Right lobe of liver (tissue), 4 donors: ENCODE measurements around the gene KBTBD13.
A peak's percentile ranks its signal among the peaks of the same experiment; 100 is the strongest.

Experiments
- POLR2A ChIP-seq: fragments of 450-650 bp; IDR thresholded peaks from one replicate; pipeline ENCODE4 v1.6.1; 2017; ENCODE audit warnings: antibody characterized with exemption, mild to moderate bottlenecking
- TF ChIP-seq, protein P1 (sequence below), 4 donors: fragments of 200-600 bp in 3 of 4; fragments of 450-650 bp in 1 of 4; IDR thresholded peaks; one replicate each; pipeline versions ENCODE4 v1.5.1 to v1.8.0; 2016 to 2022; ENCODE audit warnings: antibody characterized with exemption in 4 of 4, mild to moderate bottlenecking in 2 of 4
- donor health status: DM: no; HTN: no; CAD: no.
- donor health status: DM: no; HTN: no; CAD: no.
- donor health status: DM: no; HTN: yes; CAD: no.

- TF ChIP-seq, protein P1, sequence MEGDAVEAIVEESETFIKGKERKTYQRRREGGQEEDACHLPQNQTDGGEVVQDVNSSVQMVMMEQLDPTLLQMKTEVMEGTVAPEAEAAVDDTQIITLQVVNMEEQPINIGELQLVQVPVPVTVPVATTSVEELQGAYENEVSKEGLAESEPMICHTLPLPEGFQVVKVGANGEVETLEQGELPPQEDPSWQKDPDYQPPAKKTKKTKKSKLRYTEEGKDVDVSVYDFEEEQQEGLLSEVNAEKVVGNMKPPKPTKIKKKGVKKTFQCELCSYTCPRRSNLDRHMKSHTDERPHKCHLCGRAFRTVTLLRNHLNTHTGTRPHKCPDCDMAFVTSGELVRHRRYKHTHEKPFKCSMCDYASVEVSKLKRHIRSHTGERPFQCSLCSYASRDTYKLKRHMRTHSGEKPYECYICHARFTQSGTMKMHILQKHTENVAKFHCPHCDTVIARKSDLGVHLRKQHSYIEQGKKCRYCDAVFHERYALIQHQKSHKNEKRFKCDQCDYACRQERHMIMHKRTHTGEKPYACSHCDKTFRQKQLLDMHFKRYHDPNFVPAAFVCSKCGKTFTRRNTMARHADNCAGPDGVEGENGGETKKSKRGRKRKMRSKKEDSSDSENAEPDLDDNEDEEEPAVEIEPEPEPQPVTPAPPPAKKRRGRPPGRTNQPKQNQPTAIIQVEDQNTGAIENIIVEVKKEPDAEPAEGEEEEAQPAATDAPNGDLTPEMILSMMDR (IDR thresholded peaks at IDR 0.05) = peak; percentile 46 to 59 (median 50)
- no peak for TF ChIP-seq POLR2A
These were observed 1.4 kb downstream of the KBTBD13 start for GRCh38 chr15:65077981-65078352.
